HepG2 (cell line): ENCODE results near the gene HMBS. TPM values are rescaled to one million over a fixed set of nuclear protein-coding genes. Genes with fewer than 3 reads are reported as not detected.

Experiments used
- BORCS8-MEF2B ChIP-seq: sonication (generic); formaldehyde crosslinking; IDR thresholded peaks from 2 replicates; pipeline ENCODE4 v1.8.0; 2022; ENCODE audit warnings: mild to moderate bottlenecking, missing genetic modification reagents
- FOSL1 ChIP-seq: sonication (generic); formaldehyde crosslinking; IDR thresholded peaks from 2 replicates; pipeline ENCODE4 v1.9.0; 2021; ENCODE audit warnings: missing genetic modification reagents, borderline replicate concordance
- HMGA1 ChIP-seq: sonication (generic); formaldehyde crosslinking; conservative IDR thresholded peaks from 2 replicates; pipeline ENCODE4 v1.4.0; 2020; ENCODE audit warnings: missing genetic modification reagents
- HNRNPH1 ChIP-seq: fragments of 200-400 bp; formaldehyde crosslinking; optimal IDR thresholded peaks from 2 replicates; pipeline ENCODE3; 2017; ENCODE audit warnings: mild to moderate bottlenecking, low read depth, low read length
- HOXA5 ChIP-seq: sonication (generic); formaldehyde crosslinking; IDR thresholded peaks from 2 replicates; pipeline ENCODE4 v1.4.0; 2020; ENCODE audit warnings: missing genetic modification reagents
- KAT8 ChIP-seq: IDR thresholded peaks from 2 replicates; pipeline ENCODE4 v1.6.1; 2016; ENCODE audit warnings: missing genetic modification reagents, missing compliant biosample characterization
- LCORL ChIP-seq, 2 experiments: fragments of 450-650 bp in 1 of 2; sonication (generic) in 1 of 2; formaldehyde crosslinking in 1 of 2; IDR thresholded peaks; 2 replicates each; pipeline versions ENCODE4 v1.5.0 to v1.6.1; 2017 to 2020; ENCODE audit warnings: antibody characterized with exemption in 1 of 2, missing genetic modification reagents in 1 of 2
- MEIS2 ChIP-seq: sonication (generic); formaldehyde crosslinking; IDR thresholded peaks from 2 replicates; pipeline ENCODE4 v1.9.0; 2021; ENCODE audit warnings: mild to moderate bottlenecking, missing genetic modification reagents
- NFRKB ChIP-seq: fragments of 450-650 bp; IDR thresholded peaks from 2 replicates; pipeline ENCODE4 v1.6.1; 2017
- NR1H2 ChIP-seq: sonication (generic); formaldehyde crosslinking; IDR thresholded peaks from 2 replicates; pipeline ENCODE4 v1.8.1; 2022; ENCODE audit warnings: low read depth, missing genetic modification reagents, borderline replicate concordance
- SP5 ChIP-seq: IDR thresholded peaks from 2 replicates; pipeline ENCODE4 v1.6.1; 2016; ENCODE audit warnings: low read depth, borderline replicate concordance
- THAP11 ChIP-seq: IDR thresholded peaks from 2 replicates; pipeline ENCODE4 v1.6.1; 2016; ENCODE audit warnings: missing biosample characterization, missing genetic modification reagents
- XBP1 ChIP-seq: sonication (generic); formaldehyde crosslinking; IDR thresholded peaks from 2 replicates; pipeline ENCODE4 v1.5.0; 2020; ENCODE audit warnings: missing genetic modification reagents
- ZNF235 ChIP-seq: sonication (generic); formaldehyde crosslinking; IDR thresholded peaks from 2 replicates; pipeline ENCODE4 v1.8.1; 2023; ENCODE audit warnings: mild to moderate bottlenecking, missing genetic modification reagents, borderline replicate concordance
- ZNF460 ChIP-seq: sonication (generic); formaldehyde crosslinking; IDR thresholded peaks from 2 replicates; pipeline ENCODE4 v1.5.1; 2020; ENCODE audit warnings: missing genetic modification reagents, mild to moderate bottlenecking, borderline replicate concordance
- ZNF615 ChIP-seq: sonication (generic); formaldehyde crosslinking; IDR thresholded peaks from 2 replicates; pipeline ENCODE4 v1.5.0; 2020; ENCODE audit warnings: mild to moderate bottlenecking, missing genetic modification reagents, borderline replicate concordance
- ZNF766 ChIP-seq: sonication (generic); formaldehyde crosslinking; IDR thresholded peaks from 2 replicates; pipeline ENCODE4 v1.5.0; 2020; ENCODE audit warnings: missing genetic modification reagents, borderline replicate concordance
- ZNF777 ChIP-seq: sonication (generic); formaldehyde crosslinking; IDR thresholded peaks from 2 replicates; pipeline ENCODE4 v1.4.0; 2020; ENCODE audit warnings: missing genetic modification reagents
- ZNF781 ChIP-seq: sonication (generic); formaldehyde crosslinking; IDR thresholded peaks from 2 replicates; pipeline ENCODE4 v1.5.1; 2020; ENCODE audit warnings: borderline replicate concordance, mild to moderate bottlenecking, missing genetic modification reagents; ENCODE audit errors: not compliant biosample characterization
- polyA plus RNA-seq, 8 experiments: library from polyadenylated mRNA; depleted of rRNA in 3 of 8; stranded (reverse) in 7 of 8; unstranded in 1 of 8; fragments of >200 nt; fragmentation: Illumina TruSeq in 4 of 8; extraction: Trizol in 4 of 8; gene quantifications; 2 replicates each; pipeline versions ENCODE4 v1.2.1 to v1.2.3, GENCODE V29; 2011 to 2016; ENCODE audit warnings: low read depth in 4 of 8, missing spikeins in 1 of 8, mixed read lengths in 1 of 8; ENCODE audit not compliant: insufficient read depth in 1 of 8
- total RNA-seq, 5 experiments: library from RNA; depleted of rRNA; stranded (reverse); fragments of >200 nt; fragmentation: Illumina TruSeq; extraction: Trizol; gene quantifications; 2 replicates each; pipeline ENCODE4 v1.2.3, GENCODE V29; 2016; ENCODE audit warnings: low read depth in 1 of 5
- TF ChIP-seq, protein P1 (sequence below): sonication (generic); formaldehyde crosslinking; IDR thresholded peaks from 2 replicates; pipeline ENCODE4 v1.5.1; 2020; ENCODE audit warnings: mild to moderate bottlenecking, missing genetic modification reagents, moderate library complexity
- TF ChIP-seq, protein P2 (sequence below): sonication (generic); formaldehyde crosslinking; IDR thresholded peaks from 2 replicates; pipeline ENCODE4 v1.4.0; 2020; ENCODE audit warnings: missing genetic modification reagents, borderline replicate concordance
- TF ChIP-seq, protein P3 (sequence below): sonication (generic); formaldehyde crosslinking; IDR thresholded peaks from 2 replicates; pipeline ENCODE4 v1.4.0; 2020; ENCODE audit warnings: mild to moderate bottlenecking, missing genetic modification reagents, borderline replicate concordance

The HMBS gene
- total and polyA plus RNA-seq, 2 of the 13 experiments (the other 11 are each of a cell fraction or from before 2014, with no cell fraction given): 9.4 to 46.9 TPM

DNA sequence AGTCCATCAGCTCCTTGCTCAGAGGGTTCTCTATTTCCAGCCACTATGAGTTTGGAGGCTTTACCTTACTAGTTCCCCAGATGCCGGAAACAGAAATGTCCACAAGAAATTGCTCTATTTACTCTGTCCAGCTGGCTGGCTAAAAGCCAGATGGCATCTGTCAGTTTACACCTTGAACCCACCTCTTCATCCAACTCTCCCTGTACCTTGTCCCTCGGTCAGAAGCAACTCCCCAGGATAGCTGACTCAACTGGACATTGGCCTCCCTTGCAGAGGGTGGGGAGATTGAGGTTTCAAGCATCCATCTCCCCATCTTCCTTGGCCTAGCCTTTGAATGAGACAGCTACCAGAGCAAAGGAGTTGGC lies 24.2 kb downstream of the HMBS start (continued):
- no peak for TF ChIP-seq ZNF766
- TF ChIP-seq KAT8 (CRISPR knock-in tag): peak; percentile 14; the same call in 1 of the 2 replicates
- TF ChIP-seq LCORL (IDR thresholded peaks at IDR 0.05): 0 out of 2 replicates have a peak, but pooled peaks have one; percentile 24
- TF ChIP-seq LCORL (CRISPR knock-in tag; IDR thresholded peaks at IDR 0.05): 0 out of 2 replicates have a peak, but pooled peaks have one; percentile 49
- no peak for TF ChIP-seq ZNF615 (CRISPR knock-in tag)
- TF ChIP-seq ZNF235 (CRISPR knock-in tag): no peak
- TF ChIP-seq HOXA5 (CRISPR knock-in tag): no peak
- no peak for TF ChIP-seq BORCS8-MEF2B (CRISPR knock-in tag)
- TF ChIP-seq ZNF781: no peak
- no peak for TF ChIP-seq NR1H2 (CRISPR knock-in tag)
- peak; percentile 20; the same call in 1 of the 2 replicates for TF ChIP-seq ZNF460 (CRISPR knock-in tag)
- TF ChIP-seq HMGA1 (CRISPR knock-in tag): no peak
- no peak for TF ChIP-seq MEIS2 (CRISPR knock-in tag)
- no peak for TF ChIP-seq FOSL1 (CRISPR knock-in tag)
- no peak for TF ChIP-seq ZNF777 (CRISPR knock-in tag)
- no peak for TF ChIP-seq SP5 (CRISPR knock-in tag)
- TF ChIP-seq HNRNPH1: no peak
- peak; percentile 38 for TF ChIP-seq THAP11 (CRISPR knock-in tag)
- TF ChIP-seq, protein P1, sequence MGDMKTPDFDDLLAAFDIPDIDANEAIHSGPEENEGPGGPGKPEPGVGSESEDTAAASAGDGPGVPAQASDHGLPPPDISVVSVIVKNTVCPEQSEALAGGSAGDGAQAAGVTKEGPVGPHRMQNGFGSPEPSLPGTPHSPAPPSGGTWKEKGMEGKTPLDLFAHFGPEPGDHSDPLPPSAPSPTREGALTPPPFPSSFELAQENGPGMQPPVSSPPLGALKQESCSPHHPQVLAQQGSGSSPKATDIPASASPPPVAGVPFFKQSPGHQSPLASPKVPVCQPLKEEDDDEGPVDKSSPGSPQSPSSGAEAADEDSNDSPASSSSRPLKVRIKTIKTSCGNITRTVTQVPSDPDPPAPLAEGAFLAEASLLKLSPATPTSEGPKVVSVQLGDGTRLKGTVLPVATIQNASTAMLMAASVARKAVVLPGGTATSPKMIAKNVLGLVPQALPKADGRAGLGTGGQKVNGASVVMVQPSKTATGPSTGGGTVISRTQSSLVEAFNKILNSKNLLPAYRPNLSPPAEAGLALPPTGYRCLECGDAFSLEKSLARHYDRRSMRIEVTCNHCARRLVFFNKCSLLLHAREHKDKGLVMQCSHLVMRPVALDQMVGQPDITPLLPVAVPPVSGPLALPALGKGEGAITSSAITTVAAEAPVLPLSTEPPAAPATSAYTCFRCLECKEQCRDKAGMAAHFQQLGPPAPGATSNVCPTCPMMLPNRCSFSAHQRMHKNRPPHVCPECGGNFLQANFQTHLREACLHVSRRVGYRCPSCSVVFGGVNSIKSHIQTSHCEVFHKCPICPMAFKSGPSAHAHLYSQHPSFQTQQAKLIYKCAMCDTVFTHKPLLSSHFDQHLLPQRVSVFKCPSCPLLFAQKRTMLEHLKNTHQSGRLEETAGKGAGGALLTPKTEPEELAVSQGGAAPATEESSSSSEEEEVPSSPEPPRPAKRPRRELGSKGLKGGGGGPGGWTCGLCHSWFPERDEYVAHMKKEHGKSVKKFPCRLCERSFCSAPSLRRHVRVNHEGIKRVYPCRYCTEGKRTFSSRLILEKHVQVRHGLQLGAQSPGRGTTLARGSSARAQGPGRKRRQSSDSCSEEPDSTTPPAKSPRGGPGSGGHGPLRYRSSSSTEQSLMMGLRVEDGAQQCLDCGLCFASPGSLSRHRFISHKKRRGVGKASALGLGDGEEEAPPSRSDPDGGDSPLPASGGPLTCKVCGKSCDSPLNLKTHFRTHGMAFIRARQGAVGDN: no peak
- TF ChIP-seq XBP1: no peak
- TF ChIP-seq, protein P2, sequence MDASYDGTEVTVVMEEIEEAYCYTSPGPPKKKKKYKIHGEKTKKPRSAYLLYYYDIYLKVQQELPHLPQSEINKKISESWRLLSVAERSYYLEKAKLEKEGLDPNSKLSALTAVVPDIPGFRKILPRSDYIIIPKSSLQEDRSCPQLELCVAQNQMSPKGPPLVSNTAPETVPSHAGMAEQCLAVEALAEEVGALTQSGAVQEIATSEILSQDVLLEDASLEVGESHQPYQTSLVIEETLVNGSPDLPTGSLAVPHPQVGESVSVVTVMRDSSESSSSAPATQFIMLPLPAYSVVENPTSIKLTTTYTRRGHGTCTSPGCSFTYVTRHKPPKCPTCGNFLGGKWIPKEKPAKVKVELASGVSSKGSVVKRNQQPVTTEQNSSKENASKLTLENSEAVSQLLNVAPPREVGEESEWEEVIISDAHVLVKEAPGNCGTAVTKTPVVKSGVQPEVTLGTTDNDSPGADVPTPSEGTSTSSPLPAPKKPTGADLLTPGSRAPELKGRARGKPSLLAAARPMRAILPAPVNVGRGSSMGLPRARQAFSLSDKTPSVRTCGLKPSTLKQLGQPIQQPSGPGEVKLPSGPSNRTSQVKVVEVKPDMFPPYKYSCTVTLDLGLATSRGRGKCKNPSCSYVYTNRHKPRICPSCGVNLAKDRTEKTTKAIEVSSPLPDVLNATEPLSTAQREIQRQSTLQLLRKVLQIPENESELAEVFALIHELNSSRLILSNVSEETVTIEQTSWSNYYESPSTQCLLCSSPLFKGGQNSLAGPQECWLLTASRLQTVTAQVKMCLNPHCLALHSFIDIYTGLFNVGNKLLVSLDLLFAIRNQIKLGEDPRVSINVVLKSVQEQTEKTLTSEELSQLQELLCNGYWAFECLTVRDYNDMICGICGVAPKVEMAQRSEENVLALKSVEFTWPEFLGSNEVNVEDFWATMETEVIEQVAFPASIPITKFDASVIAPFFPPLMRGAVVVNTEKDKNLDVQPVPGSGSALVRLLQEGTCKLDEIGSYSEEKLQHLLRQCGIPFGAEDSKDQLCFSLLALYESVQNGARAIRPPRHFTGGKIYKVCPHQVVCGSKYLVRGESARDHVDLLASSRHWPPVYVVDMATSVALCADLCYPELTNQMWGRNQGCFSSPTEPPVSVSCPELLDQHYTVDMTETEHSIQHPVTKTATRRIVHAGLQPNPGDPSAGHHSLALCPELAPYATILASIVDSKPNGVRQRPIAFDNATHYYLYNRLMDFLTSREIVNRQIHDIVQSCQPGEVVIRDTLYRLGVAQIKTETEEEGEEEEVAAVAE: no peak
- no peak for TF ChIP-seq NFRKB
- TF ChIP-seq, protein P3, sequence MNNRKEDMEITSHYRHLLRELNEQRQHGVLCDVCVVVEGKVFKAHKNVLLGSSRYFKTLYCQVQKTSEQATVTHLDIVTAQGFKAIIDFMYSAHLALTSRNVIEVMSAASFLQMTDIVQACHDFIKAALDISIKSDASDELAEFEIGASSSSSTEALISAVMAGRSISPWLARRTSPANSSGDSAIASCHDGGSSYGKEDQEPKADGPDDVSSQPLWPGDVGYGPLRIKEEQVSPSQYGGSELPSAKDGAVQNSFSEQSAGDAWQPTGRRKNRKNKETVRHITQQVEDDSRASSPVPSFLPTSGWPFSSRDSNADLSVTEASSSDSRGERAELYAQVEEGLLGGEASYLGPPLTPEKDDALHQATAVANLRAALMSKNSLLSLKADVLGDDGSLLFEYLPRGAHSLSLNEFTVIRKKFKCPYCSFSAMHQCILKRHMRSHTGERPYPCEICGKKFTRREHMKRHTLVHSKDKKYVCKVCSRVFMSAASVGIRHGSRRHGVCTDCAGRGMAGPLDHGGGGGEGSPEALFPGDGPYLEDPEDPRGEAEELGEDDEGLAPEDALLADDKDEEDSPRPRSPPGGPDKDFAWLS (CRISPR knock-in tag): no peak
